SK-N-SH treated with all-trans-retinoic acid at 6 μM for 48 hours (cell line): ENCODE results near the gene SEMA4A.

Experiments
- ATAC-seq: fragments of 200-7000 bp; cut with Tn5 transposase; 3 replicates; pipeline ENCODE4 v1.9.1; 2020; ENCODE audit warnings: mild to moderate bottlenecking, moderate library complexity
- ARNTL ChIP-seq: fragments of 450-650 bp; formaldehyde crosslinking; IDR thresholded peaks from 2 replicates; pipeline ENCODE4 v1.5.0; 2020; ENCODE audit warnings: low read depth, mild to moderate bottlenecking, moderate library complexity, borderline replicate concordance
- BACH2 ChIP-seq: fragments of 250-450 bp; sonication (Bioruptor Pico); IDR thresholded peaks from 2 replicates; pipeline ENCODE4 v1.9.0; 2021; ENCODE audit warnings: mild to moderate bottlenecking, borderline replicate concordance
- CREB5 ChIP-seq: fragments of 250-450 bp; sonication (Bioruptor Pico); IDR thresholded peaks from 2 replicates; pipeline ENCODE4 v1.5.1; 2020; ENCODE audit warnings: low read depth, mild to moderate bottlenecking, moderate library complexity
- CSDC2 ChIP-seq: fragments of 250-450 bp; sonication (Bioruptor Pico); IDR thresholded peaks from 2 replicates; pipeline ENCODE4 v1.5.0; 2020; ENCODE audit warnings: mild to moderate bottlenecking, moderate library complexity
- CSRNP3 ChIP-seq: fragments of 250-450 bp; sonication (Bioruptor Pico); IDR thresholded peaks from 2 replicates; pipeline ENCODE4 v1.5.1; 2021; ENCODE audit warnings: mild to moderate bottlenecking, moderate library complexity
- GLIS3 ChIP-seq: fragments of 250-450 bp; sonication (Bioruptor Pico); IDR thresholded peaks from 2 replicates; pipeline ENCODE4 v1.5.0; 2020; ENCODE audit warnings: mild to moderate bottlenecking, moderate library complexity
- OSR1 ChIP-seq: fragments of 250-450 bp; sonication (Bioruptor Pico); IDR thresholded peaks from 2 replicates; pipeline ENCODE4 v1.8.0; 2022; ENCODE audit warnings: moderate library complexity, mild to moderate bottlenecking, inconsistent platforms
- POU6F1 ChIP-seq: fragments of 250-450 bp; sonication (Bioruptor Pico); IDR thresholded peaks from 2 replicates; pipeline ENCODE4 v1.8.0; 2021; ENCODE audit warnings: low read depth, mild to moderate bottlenecking, moderate library complexity, borderline replicate concordance
- RARB ChIP-seq: fragments of 250-450 bp; sonication (Bioruptor Pico); IDR thresholded peaks from 2 replicates; pipeline ENCODE4 v1.8.0; 2021; ENCODE audit warnings: mild to moderate bottlenecking, moderate library complexity
- TCF4 ChIP-seq: fragments of 250-450 bp; sonication (Bioruptor Pico); IDR thresholded peaks from 2 replicates; pipeline ENCODE4 v1.8.0; 2021; ENCODE audit warnings: mild to moderate bottlenecking, moderate library complexity, borderline replicate concordance
- TOX ChIP-seq: fragments of 250-450 bp; sonication (Bioruptor Pico); IDR thresholded peaks from 2 replicates; pipeline ENCODE4 v1.8.0; 2021; ENCODE audit warnings: mild to moderate bottlenecking, moderate library complexity, borderline replicate concordance
- ZFP3 ChIP-seq: fragments of 250-450 bp; sonication (Bioruptor Pico); IDR thresholded peaks from 2 replicates; pipeline ENCODE4 v1.5.0; 2020; ENCODE audit warnings: mild to moderate bottlenecking, moderate library complexity
- ZFP30 ChIP-seq: fragments of 450-650 bp; formaldehyde crosslinking; IDR thresholded peaks from 2 replicates; pipeline ENCODE4 v1.5.0; 2022; ENCODE audit warnings: mild to moderate bottlenecking, moderate library complexity
- ZNF565 ChIP-seq: fragments of 450-650 bp; formaldehyde crosslinking; conservative IDR thresholded peaks from 2 replicates; pipeline ENCODE4 v1.5.0; 2020; ENCODE audit warnings: low read depth, mild to moderate bottlenecking, moderate library complexity
- ZNF70 ChIP-seq: fragments of 450-650 bp; formaldehyde crosslinking; IDR thresholded peaks from 2 replicates; pipeline ENCODE4 v1.5.0; 2020; ENCODE audit warnings: mild to moderate bottlenecking, moderate library complexity
- ZNF8 ChIP-seq: fragments of 450-650 bp; formaldehyde crosslinking; IDR thresholded peaks from 2 replicates; pipeline ENCODE4 v1.5.0; 2020; ENCODE audit warnings: mild to moderate bottlenecking, moderate library complexity
- TF ChIP-seq, protein P1 (sequence below): fragments of 250-450 bp; sonication (Bioruptor Pico); IDR thresholded peaks from 2 replicates; pipeline ENCODE4 v1.5.0; 2020; ENCODE audit warnings: mild to moderate bottlenecking, moderate library complexity

The SEMA4A gene

DNA sequence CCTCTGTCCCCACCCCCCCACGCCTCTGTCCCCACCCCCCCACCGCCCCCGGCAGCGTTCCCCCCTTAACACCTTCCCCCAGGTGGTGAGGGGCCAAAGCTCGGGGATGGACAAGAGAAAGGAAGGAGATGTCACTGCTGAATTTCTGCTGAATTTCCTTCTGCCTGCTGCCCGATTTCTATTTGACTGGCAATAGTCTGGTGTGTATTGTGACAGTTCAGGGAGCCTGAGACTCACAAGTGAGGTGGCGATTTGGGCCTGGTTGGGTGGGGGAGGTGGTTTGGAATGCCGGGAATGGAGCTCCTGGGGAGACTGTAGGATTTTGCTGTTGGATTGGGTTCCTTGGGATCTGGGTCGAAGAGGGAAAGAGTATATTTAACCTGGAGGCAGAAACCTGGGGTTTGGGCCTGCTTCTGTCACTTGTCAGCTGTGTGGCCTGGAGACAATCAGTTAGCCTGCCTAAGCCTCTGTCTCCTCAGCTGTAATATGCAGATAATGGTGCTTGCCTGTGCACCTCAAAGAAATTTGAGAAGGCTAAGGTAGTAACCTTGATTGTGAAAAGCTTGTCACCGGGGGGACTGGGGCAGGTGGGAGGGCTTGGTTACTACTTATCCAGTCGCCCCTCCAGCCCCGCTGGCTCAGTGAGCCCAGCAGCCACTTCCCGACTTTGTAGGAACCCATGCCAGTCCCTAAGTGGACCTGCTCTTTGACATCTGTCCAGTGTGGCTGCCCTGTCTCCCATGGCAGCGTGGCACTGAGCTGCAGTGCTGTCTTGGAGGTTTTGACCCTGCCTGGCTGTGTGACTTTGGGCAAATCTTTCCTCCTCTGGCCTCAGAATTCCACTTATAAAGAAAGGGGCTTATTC lies 46.5 kb upstream of the SEMA4A start:
- ATAC-seq = peak; percentile 1; the same call in 2 of the 3 replicates
- TF ChIP-seq RARB = no peak
- TF ChIP-seq, protein P1, sequence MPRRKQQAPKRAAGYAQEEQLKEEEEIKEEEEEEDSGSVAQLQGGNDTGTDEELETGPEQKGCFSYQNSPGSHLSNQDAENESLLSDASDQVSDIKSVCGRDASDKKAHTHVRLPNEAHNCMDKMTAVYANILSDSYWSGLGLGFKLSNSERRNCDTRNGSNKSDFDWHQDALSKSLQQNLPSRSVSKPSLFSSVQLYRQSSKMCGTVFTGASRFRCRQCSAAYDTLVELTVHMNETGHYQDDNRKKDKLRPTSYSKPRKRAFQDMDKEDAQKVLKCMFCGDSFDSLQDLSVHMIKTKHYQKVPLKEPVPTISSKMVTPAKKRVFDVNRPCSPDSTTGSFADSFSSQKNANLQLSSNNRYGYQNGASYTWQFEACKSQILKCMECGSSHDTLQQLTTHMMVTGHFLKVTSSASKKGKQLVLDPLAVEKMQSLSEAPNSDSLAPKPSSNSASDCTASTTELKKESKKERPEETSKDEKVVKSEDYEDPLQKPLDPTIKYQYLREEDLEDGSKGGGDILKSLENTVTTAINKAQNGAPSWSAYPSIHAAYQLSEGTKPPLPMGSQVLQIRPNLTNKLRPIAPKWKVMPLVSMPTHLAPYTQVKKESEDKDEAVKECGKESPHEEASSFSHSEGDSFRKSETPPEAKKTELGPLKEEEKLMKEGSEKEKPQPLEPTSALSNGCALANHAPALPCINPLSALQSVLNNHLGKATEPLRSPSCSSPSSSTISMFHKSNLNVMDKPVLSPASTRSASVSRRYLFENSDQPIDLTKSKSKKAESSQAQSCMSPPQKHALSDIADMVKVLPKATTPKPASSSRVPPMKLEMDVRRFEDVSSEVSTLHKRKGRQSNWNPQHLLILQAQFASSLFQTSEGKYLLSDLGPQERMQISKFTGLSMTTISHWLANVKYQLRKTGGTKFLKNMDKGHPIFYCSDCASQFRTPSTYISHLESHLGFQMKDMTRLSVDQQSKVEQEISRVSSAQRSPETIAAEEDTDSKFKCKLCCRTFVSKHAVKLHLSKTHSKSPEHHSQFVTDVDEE (CRISPR knock-in tag) = no peak
- TF ChIP-seq ZFP3 (CRISPR knock-in tag) = no peak
- no peak for TF ChIP-seq CSDC2 (CRISPR knock-in tag)
- TF ChIP-seq CREB5 (CRISPR knock-in tag) = no peak
- no peak for TF ChIP-seq ZNF8
- TF ChIP-seq BACH2 = no peak
- TF ChIP-seq ARNTL = no peak
- TF ChIP-seq ZNF565 = no peak
- TF ChIP-seq ZNF70 (CRISPR knock-in tag) = no peak
- TF ChIP-seq TOX (CRISPR knock-in tag) = no peak
- no peak for TF ChIP-seq CSRNP3 (CRISPR knock-in tag)
- TF ChIP-seq GLIS3 (CRISPR knock-in tag) = no peak

GRCh38 chr1:156108057-156108456 lies 45.3 kb upstream of the SEMA4A start:
- TF ChIP-seq ZNF8 (no peak), CSRNP3 (CRISPR knock-in tag) (no peak), TCF4 (no peak), ARNTL (no peak), TOX (CRISPR knock-in tag) (no peak), POU6F1 (CRISPR knock-in tag) (no peak), ZFP3 (CRISPR knock-in tag) (no peak), RARB (no peak), ZNF70 (CRISPR knock-in tag) (no peak)
- TF ChIP-seq, protein P1 (CRISPR knock-in tag) = no peak
- ATAC-seq = no peak

DNA sequence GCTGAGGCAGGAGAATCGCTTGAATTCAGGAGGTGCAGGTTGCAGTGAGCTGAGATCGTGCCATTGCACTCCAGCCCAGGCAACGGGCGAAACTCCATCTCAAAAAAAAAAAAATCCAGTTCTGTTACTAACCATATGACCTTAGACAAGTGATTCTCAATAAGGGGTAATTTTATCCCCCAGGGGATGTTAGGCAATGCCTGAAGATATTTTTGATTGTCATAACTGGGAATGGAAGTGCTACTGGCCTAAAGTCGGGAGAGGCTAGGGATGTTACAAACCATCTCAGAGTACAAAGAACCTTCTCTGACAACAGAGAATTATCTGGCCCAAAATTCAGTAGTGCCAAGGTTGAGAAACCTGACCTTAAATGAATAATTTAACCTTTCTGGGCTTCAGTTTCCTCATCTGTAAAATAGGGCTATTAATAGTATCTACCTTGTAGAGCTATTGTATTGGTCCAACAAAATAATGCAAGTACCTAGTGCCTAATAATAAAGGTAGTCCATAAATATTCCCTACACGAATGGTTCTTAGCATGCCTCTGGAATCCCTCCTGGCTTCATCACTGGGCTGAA lies 44.6 kb upstream of the SEMA4A start:
- ATAC-seq = no peak
- TF ChIP-seq ZFP30 (CRISPR knock-in tag) (no peak), BACH2 (no peak), OSR1 (no peak), ZNF565 (no peak)
